Uterus (tissue), 2 donors: Measurements from ENCODE around the gene FMN1.

Experiments
- CTCF ChIP-seq, 4 experiments: fragments of 200-600 bp in 2 of 4; fragments of 450-650 bp in 2 of 4; sonication (generic) in 2 of 4; IDR thresholded peaks; one replicate each; pipeline ENCODE4 v1.5.1; 2016 to 2019; ENCODE audit warnings: antibody characterized with exemption in 4 of 4, mild to moderate bottlenecking in 2 of 4, moderate library complexity in 1 of 4
- POLR2A ChIP-seq, 2 donors: fragments of 450-650 bp; IDR thresholded peaks; one replicate each; pipeline ENCODE4 v1.6.1; 2016; ENCODE audit warnings: antibody characterized with exemption in 2 of 2, mild to moderate bottlenecking in 1 of 2, moderate library complexity in 1 of 2

- TF ChIP-seq CTCF (IDR thresholded peaks at IDR 0.05) (no peak), POLR2A (IDR thresholded peaks at IDR 0.05) (no peak)
Measured at GRCh38 chr15:33243869-33244268, 49.4 kb upstream of the FMN1 start.
